ENCODE measurements around the gene CHD3.

GRCh38 chr17:7922845-7923628 is 34.4 kb downstream of the CHD3 start:
- TF ChIP-seq USF1 (IDR thresholded peaks at IDR 0.05; ENCODE audit: borderline replicate concordance, low read depth) (no peak), POLR2AphosphoS5 (IDR thresholded peaks at IDR 0.05; ENCODE audit: low read depth, low read length) (no peak), CTCF (IDR thresholded peaks at IDR 0.05) (no peak), MAX (IDR thresholded peaks at IDR 0.05; ENCODE audit: low read depth) (no peak), TCF12 (IDR thresholded peaks at IDR 0.05) (no peak), ZBTB33 (IDR thresholded peaks at IDR 0.05; ENCODE audit: borderline replicate concordance, low read depth) (no peak)

All from SK-N-SH (cell line).